ENCODE measurements around the gene ASTL.

The ASTL gene

DNA sequence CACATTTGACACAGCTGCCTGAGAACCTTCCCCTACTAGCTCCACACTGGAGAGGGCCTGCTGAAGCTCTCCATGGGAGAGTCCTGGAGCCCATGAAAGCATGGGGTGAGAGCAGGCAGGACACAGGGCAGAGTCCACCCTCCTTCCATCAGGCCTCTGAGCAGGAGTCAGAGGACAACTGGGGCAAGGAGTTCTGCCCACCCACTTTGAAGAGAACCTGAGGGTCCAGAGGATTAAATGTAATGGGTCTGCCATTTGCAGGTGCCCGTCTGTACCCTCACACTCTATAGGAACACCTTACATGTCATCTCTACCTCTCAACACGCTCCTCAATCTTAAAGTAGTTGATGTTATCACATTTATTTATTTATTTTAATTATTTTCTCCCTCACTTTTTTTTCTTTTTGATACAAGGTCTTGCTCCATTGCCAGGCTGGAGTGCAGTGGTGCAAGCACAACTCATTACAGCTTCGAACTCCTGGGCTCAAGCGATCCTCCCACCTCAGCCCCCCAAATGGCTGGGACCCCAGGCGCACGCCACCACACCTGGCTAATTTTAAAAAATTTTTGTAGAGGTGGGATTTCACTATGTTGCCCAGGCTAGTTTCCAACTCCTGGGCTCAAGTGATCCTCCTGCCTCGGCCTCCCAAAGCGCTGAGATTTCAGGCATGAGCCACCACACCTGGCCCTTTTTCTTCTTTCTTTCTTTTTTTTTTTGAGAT is 32.1 kb downstream of the ASTL start:
- DNase-seq (ENCODE audit: low read depth): no peak
- TF ChIP-seq, protein P1, sequence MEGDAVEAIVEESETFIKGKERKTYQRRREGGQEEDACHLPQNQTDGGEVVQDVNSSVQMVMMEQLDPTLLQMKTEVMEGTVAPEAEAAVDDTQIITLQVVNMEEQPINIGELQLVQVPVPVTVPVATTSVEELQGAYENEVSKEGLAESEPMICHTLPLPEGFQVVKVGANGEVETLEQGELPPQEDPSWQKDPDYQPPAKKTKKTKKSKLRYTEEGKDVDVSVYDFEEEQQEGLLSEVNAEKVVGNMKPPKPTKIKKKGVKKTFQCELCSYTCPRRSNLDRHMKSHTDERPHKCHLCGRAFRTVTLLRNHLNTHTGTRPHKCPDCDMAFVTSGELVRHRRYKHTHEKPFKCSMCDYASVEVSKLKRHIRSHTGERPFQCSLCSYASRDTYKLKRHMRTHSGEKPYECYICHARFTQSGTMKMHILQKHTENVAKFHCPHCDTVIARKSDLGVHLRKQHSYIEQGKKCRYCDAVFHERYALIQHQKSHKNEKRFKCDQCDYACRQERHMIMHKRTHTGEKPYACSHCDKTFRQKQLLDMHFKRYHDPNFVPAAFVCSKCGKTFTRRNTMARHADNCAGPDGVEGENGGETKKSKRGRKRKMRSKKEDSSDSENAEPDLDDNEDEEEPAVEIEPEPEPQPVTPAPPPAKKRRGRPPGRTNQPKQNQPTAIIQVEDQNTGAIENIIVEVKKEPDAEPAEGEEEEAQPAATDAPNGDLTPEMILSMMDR (conservative IDR thresholded peaks at IDR 0.05; ENCODE audit: control insufficient read depth, insufficient read depth, low read depth, low read length): no peak
- no peak overlapping the region for H3K4me3 ChIP-seq (ENCODE audit: control insufficient read depth, low read depth, low read length)

DNA sequence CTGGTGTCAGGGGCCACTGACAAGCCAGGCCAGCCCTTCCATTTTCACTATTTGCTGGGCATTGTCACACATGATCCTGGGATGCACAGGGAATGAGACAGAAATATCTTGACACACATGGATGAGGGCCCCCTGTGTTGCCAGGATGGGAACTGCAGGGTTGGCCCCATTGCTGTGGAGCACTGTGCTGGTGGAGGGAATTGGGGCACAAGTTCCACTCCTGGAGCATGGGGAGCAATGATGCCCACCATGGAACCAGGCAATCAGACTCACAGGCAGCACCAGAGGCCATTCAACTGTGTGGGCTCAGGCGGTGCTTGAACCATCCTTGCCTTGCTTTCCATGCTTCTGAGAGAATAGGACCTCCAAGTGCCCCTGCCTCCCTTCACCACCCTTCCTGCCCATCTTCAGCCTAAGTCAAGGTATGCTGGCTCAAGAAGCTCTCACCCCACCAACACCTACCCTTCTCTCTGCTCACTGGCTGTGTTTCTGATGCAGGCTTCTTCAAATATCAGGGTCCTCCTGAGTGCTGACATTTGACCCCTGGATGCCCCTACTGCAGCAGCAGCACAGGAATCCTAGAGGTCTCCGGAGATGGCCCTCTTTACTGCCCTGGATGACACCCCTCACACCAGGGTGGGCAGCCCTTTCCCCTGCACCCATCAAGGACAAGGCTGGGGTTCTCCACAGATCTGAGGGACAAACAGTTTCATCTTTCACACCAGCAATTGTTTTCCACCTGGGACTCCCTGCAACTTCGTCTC is 33.0 kb downstream of the ASTL start:
- no peak for DNase-seq (ENCODE audit: low read depth)
- TF ChIP-seq, protein P1 (conservative IDR thresholded peaks at IDR 0.05; ENCODE audit: control insufficient read depth, insufficient read depth, low read depth, low read length): no peak
- H3K4me3 ChIP-seq (ENCODE audit: control insufficient read depth, low read depth, low read length): no peak overlapping the region

DNA sequence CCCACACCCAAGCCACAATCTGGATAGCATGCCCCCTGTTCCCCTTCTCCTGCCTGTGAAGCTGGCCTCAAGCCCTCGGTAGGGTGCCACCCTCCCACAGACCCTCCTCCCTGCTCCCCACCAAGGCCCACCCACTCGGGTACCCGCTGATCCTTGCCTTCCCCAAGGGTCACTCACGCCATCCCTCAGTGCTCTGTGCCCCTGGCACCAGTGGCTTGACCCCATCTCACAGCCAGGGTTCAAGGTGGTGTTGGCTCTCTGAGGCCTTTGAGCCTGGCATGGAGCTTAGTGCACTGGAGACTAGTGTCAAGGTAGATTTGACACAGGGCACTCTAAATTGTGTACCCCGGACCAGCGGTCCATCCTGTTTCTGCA is 33.8 kb downstream of the ASTL start:
- no peak overlapping the region for H3K4me3 ChIP-seq (ENCODE audit: control insufficient read depth, low read depth, low read length)
- no peak for DNase-seq (ENCODE audit: low read depth)
- TF ChIP-seq, protein P1 (conservative IDR thresholded peaks at IDR 0.05; ENCODE audit: control insufficient read depth, insufficient read depth, low read depth, low read length): no peak

DNA sequence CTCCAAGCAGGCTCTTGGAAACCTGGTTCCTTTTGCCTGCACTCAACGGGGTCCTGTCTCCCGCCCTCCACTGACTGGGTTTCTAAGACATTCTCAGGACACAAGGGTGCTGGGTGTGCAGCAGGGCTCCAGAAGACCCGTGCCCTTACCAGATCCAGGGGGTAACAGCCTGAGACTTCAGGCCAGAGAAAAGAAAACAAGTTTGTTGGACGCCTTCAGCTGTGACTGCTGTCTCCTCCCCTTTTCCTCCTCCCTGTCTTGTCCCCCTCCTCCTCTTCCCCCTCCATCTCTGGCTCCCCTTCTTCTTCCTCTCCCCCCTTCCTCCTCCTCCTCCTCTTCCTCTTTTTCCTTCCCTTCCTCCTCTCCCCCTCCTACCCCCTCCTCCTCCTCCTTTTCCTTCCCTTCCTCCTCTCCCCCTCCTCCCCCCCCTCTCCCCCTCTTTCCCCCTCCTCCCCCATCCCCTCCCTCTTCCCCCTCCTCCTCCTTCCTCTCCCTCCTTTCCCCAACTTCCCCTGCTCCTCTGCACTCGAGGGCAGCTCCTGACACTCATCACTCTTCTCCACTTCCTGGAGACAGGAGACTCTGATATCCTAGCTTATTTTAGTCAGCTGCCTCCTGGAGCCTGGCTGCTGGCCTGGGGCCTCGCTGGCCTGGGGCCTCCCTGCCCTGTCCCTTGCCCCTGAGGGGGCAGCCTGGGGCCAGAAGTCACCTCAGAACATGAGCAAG is 34.4 kb downstream of the ASTL start:
- TF ChIP-seq, protein P1 (conservative IDR thresholded peaks at IDR 0.05; ENCODE audit: control insufficient read depth, insufficient read depth, low read depth, low read length): no peak
- no peak overlapping the region for H3K4me3 ChIP-seq (ENCODE audit: control insufficient read depth, low read depth, low read length)
- no peak for DNase-seq (ENCODE audit: low read depth)

DNA sequence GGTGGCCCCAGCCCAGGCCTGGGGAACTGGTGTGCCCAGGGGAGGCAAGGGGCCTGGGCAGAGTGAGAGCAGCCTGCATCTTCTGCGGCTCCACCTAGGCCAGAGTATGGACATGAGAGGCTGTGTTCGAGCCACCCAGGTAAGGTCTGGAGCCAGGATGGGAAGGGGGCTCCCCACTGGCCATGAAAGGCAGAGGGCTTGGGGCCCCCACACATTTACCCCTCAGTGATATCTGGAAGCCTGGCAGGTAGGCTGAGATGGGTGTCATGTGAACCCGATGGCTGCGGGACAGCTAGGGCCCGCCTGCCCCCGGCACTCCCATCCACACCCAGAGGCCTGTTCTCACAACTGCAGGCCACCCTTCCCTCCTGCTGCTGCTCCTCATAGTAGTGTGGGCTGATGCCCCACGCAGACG is 35.1 kb downstream of the ASTL start:
- TF ChIP-seq, protein P1 (conservative IDR thresholded peaks at IDR 0.05; ENCODE audit: control insufficient read depth, insufficient read depth, low read depth, low read length): no peak
- no peak overlapping the region for H3K4me3 ChIP-seq (ENCODE audit: control insufficient read depth, low read depth, low read length)
- DNase-seq (ENCODE audit: low read depth): no peak

DNA sequence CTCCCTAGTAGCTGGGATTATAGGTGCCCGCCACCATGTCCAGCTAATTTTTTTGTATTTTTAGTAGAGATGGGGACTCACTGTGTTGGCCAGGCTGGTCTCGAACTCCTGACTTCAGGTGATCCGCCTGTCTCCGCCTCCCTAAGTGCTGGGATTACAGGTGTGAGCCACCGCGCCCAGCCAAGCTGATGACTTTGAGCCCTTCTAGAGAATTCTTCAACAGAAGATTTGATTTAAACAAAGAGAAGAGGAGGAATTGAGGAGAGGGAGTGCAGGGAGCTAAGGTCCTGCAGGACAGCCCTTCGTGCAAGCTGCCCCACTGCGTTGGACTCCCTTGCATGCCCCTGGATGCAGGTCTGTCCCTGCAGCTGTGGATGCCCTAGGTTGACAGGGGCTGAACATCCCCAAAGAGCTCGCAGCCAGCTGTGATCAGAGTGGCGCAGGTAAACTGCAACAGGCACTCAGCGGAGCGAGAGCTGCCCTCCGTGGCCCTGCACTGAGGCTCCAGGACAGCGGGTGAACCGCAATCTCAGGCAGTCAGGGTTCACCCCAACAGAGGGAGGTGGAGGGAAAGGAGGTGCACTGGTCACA is 35.6 kb downstream of the ASTL start:
- TF ChIP-seq, protein P1 (conservative IDR thresholded peaks at IDR 0.05; ENCODE audit: control insufficient read depth, insufficient read depth, low read depth, low read length): no peak
- H3K4me3 ChIP-seq (ENCODE audit: control insufficient read depth, low read depth, low read length): no peak overlapping the region
- no peak for DNase-seq (ENCODE audit: low read depth)
